Ishikawa (cell line): ENCODE results near the gene BTBD7.

ENCODE experiments used
- CREB1 ChIP-seq: IDR thresholded peaks from 2 replicates; pipeline ENCODE4 v1.6.1; 2012; ENCODE audit warnings: low read depth
- FOXM1 ChIP-seq: IDR thresholded peaks from 2 replicates; pipeline ENCODE4 v1.6.1; 2012; ENCODE audit warnings: low read depth, borderline replicate concordance
- MAX ChIP-seq: IDR thresholded peaks from 2 replicates; pipeline ENCODE4 v1.6.1; 2012
- RAD21 ChIP-seq: IDR thresholded peaks from 2 replicates; pipeline ENCODE4 v1.6.1; 2012; ENCODE audit warnings: low read depth
- TAF1 ChIP-seq: IDR thresholded peaks from 2 replicates; pipeline ENCODE4 v1.6.1; 2012; ENCODE audit warnings: low read depth, mild to moderate bottlenecking
- TCF12 ChIP-seq: IDR thresholded peaks from 2 replicates; pipeline ENCODE4 v1.6.1; 2012; ENCODE audit warnings: low read depth
- USF1 ChIP-seq: IDR thresholded peaks from 2 replicates; pipeline ENCODE4 v1.6.1; 2012
- ZBTB7A ChIP-seq: IDR thresholded peaks from 2 replicates; pipeline ENCODE4 v1.6.1; 2012; ENCODE audit warnings: low read depth

- TF ChIP-seq TAF1 (no peak), RAD21 (no peak), TCF12 (no peak), ZBTB7A (no peak), USF1 (no peak), MAX (no peak), CREB1 (no peak), FOXM1 (no peak)
These were observed 27.0 kb downstream of the BTBD7 start for GRCh38 chr14:93305725-93306418.
